Thymus (tissue), 11 donors: Measurements from ENCODE around the gene KRTAP5-8. TPM values are rescaled to one million over a fixed set of nuclear protein-coding genes. Genes with fewer than 3 reads are reported as not detected.
"Not testable (repeated sequence)": the region's sequence is repeated elsewhere in the genome, so short reads cannot be mapped to it uniquely, and the experiment has no call there.

Experiments used
- DNase-seq, 9 donors: peaks; one replicate each; pipeline ENCODE4 v3.0.0-alpha.2; 2013; ENCODE audit warnings: low spot score in 9 of 9, low read depth in 6 of 9, missing footprints in 1 of 9
- H3K27ac ChIP-seq, 2 donors: one replicate each; pipeline ENCODE4 v1.5.1; 2013; ENCODE audit warnings: control low read depth in 1 of 2, low read depth in 1 of 2, low read length in 1 of 2, mild to moderate bottlenecking in 1 of 2, moderate library complexity in 1 of 2
- H3K27me3 ChIP-seq, 2 donors: one replicate each; pipeline ENCODE4 v1.5.1; 2013; ENCODE audit warnings: low read length in 1 of 2; ENCODE audit not compliant: control insufficient read depth in 2 of 2, insufficient read depth in 1 of 2
- H3K36me3 ChIP-seq, 2 donors: one replicate each; pipeline ENCODE4 v1.5.1; 2013; ENCODE audit warnings: low read length in 1 of 2, mild to moderate bottlenecking in 1 of 2, moderate library complexity in 1 of 2; ENCODE audit not compliant: control insufficient read depth in 2 of 2, insufficient read depth in 2 of 2
- H3K4me1 ChIP-seq, 2 donors: one replicate each; pipeline ENCODE4 v1.5.1; 2013; ENCODE audit warnings: low read length in 2 of 2; ENCODE audit not compliant: control insufficient read depth in 2 of 2, insufficient read depth in 2 of 2
- H3K4me3 ChIP-seq, 2 donors: one replicate each; pipeline ENCODE4 v1.5.1; 2013; ENCODE audit warnings: low read length in 2 of 2, control low read depth in 1 of 2, mild to moderate bottlenecking in 1 of 2
- H3K9me3 ChIP-seq, 2 donors: one replicate each; pipeline ENCODE4 v1.5.1; 2013; ENCODE audit warnings: low read length in 1 of 2, mild to moderate bottlenecking in 1 of 2; ENCODE audit not compliant: control insufficient read depth in 2 of 2, insufficient read depth in 1 of 2
- WGBS: extraction: QIAGEN DNeasy Blood & Tissue Kit; methylation state at CpG from one replicate; pipeline ENCODE4 v1.1.7; 2013; 5-methylcytosine and 5-hydroxymethylcytosine counted together
- polyA plus RNA-seq: library from polyadenylated mRNA; stranded (reverse); fragments of 200-250 nt; gene quantifications from one replicate; pipeline ENCODE4 v1.2.3, GENCODE V29; 2013
- total RNA-seq: library from RNA; stranded (reverse); fragments of 120-200 nt; gene quantifications from one replicate; pipeline ENCODE4 v1.2.4, GENCODE V29; 2013
- donor health status: healthy.

Gene KRTAP5-8
- total and polyA plus RNA-seq, 2 donors, result 0.25 TPM; not detected in 1

DNA sequence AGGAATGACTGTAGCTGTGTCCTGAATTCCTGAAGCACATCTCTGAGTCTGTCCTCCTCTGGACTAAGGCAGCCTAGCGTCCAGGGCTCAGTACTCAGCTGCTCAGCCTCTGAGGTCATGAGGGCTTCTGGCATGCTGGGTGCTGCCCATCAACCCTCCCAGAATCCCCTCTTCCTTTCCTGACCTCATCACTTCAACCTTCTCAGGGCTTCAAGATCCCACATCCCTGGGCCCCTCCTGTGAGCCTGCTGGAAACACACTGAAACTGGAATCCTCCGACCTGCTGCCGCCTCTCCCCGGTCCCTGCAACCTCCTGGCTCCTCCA, 803 bp downstream of the KRTAP5-8 start:
- Histone ChIP-seq H3K4me1 (no peaks in the 10 kb centered on the region), H3K4me3 (no peak overlapping the region), H3K27me3 (no peaks in the 10 kb centered on the region), H3K27ac (no peak overlapping the region), H3K9me3 (peaks cover 0 to 6% of the 10 kb centered on the region in 2 donors), H3K36me3 (no peaks in the 10 kb centered on the region)
- 96% methylated on average over 4 of the region's 4 CpGs for WGBS
- DNase-seq, result no peak

DNA sequence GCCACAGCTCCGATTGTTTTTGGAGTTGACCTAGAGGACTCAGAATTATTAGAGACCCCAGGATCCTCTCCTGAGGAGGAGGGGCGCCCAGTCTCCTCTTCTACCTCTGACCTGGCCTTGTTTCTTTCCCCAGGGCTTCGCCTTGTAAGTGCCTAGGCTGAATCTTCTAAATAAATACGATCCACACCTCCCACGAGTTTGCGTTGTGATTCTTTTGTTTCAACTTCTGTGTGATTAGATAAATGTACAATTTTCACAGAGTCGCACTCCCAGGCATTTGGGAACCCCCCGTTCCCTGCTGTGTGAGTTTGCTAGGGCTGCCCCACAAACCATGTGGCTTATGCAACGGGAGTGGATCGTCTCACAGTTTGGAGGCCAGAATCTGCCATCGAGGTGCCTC, 1.2 kb downstream of the KRTAP5-8 start:
- Histone ChIP-seq H3K36me3 (no peaks in the 10 kb centered on the region), H3K27me3 (no peaks in the 10 kb centered on the region), H3K4me1 (no peaks in the 10 kb centered on the region), H3K4me3 (no peak overlapping the region), H3K9me3 (peaks cover 0 to 6% of the 10 kb centered on the region in 2 donors), H3K27ac (no peak overlapping the region)
- WGBS, result 96% methylated on average over 11 of the region's 11 CpGs
- DNase-seq, result no peak

DNA sequence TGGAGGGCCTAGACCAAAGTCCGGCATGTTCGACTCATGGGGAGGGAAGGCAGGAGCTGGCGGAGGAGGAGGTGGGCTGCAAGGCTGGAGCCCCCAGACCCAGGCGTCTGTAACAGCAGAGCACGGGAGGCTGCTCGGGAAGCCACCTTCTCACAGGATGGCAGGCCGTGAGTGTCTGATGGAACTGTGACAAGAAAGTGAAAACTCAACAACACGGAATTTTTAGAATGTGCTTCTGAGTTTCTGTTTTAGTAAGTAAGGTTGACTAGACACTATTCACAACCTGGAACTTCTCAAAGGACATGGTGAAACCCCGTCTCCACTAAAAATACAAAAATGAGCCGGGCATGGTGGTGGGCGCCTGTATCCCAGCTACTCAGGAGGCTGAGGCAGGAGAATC, 2.1 kb downstream of the KRTAP5-8 start:
- not testable (repeated sequence) for H3K27ac ChIP-seq, H3K27me3 ChIP-seq, H3K4me3 ChIP-seq, DNase-seq, H3K36me3 ChIP-seq, H3K9me3 ChIP-seq, H3K4me1 ChIP-seq
- 95% methylated on average over 11 of the region's 11 CpGs for WGBS

DNA sequence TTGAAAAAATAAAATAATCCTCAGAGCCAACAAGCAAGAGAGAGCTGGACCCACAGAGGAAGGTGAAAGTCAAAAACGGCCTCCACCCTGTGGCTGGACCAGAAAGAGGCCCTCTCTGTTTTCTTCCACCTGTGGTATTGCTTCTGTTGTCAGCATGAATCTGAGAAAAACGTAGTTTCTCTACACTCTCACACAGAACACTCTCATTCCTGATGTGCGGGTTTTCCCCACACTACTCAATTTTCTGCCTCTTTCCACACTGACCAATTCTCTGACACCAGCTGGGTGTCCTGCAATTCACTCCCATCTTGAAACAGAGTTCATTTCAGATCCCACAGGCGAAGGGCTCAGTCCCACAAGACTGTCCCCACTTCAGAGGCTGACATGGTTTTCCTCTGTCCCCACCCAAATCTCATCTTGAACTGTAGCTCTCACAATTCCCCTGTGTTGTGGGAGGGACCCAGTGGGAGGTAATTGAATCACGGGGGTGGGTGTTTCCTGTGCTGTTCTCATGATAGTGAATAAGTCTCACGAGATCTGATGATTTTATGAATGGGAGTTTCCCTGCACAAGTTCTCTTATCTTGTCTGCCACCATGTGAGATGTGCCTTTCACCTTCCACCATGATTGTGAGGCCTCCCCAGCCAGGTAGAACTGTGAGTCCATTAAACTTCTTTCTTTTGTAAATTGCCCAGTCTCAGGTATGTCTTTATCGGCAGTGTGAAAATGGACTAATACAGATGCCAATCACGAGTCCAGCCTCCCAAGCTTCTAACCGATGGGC, 2.9 kb downstream of the KRTAP5-8 start:
- not testable (repeated sequence) for H3K4me1 ChIP-seq, H3K4me3 ChIP-seq, H3K36me3 ChIP-seq, H3K27me3 ChIP-seq, H3K9me3 ChIP-seq, H3K27ac ChIP-seq, DNase-seq
- WGBS, result 94% methylated on average over 9 of the region's 9 CpGs

DNA sequence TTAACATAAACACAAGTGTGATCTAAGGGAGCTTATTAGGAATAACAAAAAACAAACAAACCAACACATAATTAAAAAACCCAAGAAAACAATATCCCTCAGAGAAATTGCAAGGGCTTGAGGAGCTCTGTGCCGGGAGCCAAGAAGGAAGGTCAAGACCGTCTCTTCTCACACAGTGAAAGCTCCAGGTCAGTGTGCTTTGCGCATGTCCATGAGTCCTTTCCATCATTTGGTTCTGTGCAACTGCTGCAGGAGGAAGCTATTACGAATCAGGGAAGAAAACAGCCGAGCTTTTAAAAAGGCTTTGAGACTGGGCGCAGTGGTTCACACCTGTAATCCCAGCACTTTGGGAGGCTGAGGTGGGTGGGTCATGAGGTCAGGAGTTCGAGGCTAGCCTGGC, 4.6 kb downstream of the KRTAP5-8 start:
- H3K4me3 ChIP-seq, result no peak overlapping the region
- no peak for DNase-seq
- H3K36me3 ChIP-seq, result no peaks in the 10 kb centered on the region
- H3K9me3 ChIP-seq, result peaks cover 0 to 18% of the 10 kb centered on the region in 2 donors
- 96% methylated on average over 7 of the region's 7 CpGs for WGBS
- no peaks in the 10 kb centered on the region for H3K4me1 ChIP-seq
- H3K27me3 ChIP-seq, result no peaks in the 10 kb centered on the region
- H3K27ac ChIP-seq, result no peak overlapping the region

DNA sequence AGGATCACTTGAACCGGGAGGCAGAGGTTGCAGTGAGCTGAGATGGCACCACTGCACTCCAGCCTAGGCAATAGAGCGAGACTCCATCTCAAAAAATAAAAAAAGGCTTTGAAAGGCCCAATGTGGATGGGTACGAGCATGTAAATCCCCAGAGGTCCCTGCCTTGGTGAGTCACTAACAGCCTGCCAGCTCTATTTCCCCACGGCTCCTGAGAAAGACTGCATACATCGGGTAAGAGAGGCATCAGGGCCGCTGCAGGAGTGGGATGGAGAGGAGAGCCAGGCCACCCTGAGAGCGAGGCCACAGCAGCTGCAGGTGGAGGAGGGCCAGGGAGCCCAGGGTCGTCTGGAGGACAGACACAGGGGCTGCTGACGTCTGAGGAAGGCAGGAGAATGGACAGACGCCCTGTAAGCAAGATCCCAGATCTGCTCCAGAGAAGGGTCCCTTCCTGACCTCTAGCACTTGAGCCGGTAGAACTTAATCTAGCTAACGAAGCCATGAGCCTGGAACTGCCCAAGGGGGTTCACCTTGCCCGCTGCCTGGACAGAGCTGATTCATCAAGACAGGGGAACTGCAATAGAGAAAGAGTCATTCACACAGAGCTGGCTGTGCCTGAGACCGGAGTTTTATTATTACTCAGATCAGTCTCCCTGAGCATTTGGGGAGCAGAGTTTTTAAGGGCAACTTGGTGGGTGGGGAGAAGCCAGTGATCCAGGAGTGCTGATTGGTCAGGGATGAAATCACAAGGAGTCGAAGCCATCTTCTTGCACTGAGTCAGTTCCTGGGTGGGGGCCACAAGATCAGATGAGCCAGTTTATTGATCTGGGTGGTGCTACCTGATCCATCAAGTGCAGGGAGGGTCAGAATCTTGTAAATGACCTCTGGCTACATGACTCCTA, 5.3 kb downstream of the KRTAP5-8 start:
- Histone ChIP-seq H3K4me3 (no peak overlapping the region), H3K4me1 (no peaks in the 10 kb centered on the region), H3K27me3 (no peaks in the 10 kb centered on the region), H3K27ac (no peak overlapping the region), H3K9me3 (peaks cover 0 to 18% of the 10 kb centered on the region in 2 donors), H3K36me3 (no peaks in the 10 kb centered on the region)
- WGBS, result 92% methylated on average over 15 of the region's 15 CpGs
- no peak for DNase-seq

DNA sequence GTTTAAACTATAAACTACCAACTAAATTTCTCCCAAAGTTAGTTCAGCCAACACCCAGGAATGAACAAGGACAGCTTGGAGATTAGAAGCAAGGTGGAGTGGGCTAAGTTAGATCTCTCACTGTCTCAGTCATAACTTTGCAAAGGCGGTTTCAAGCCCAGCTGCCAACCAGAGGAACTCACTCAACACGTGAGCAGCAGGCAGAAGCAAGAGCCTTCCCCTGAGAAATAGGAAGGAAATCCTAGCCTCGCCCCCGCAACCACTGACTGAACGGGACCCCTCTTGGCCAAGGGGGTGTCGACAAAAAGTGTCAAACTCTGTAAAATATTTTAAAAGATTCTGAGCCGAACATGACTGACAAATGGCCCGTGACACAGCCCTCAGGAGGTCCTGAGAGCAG, 6.0 kb downstream of the KRTAP5-8 start:
- Histone ChIP-seq H3K27ac (no peak overlapping the region), H3K4me1 (no peaks in the 10 kb centered on the region), H3K9me3 (peaks cover 0 to 18% of the 10 kb centered on the region in 2 donors), H3K27me3 (no peaks in the 10 kb centered on the region), H3K4me3 (no peak overlapping the region), H3K36me3 (no peaks in the 10 kb centered on the region)
- WGBS, result 13% methylated on average over 8 of the region's 8 CpGs
- peak in 3 of 9 donors; percentile 9 to 34 (median 18) for DNase-seq

DNA sequence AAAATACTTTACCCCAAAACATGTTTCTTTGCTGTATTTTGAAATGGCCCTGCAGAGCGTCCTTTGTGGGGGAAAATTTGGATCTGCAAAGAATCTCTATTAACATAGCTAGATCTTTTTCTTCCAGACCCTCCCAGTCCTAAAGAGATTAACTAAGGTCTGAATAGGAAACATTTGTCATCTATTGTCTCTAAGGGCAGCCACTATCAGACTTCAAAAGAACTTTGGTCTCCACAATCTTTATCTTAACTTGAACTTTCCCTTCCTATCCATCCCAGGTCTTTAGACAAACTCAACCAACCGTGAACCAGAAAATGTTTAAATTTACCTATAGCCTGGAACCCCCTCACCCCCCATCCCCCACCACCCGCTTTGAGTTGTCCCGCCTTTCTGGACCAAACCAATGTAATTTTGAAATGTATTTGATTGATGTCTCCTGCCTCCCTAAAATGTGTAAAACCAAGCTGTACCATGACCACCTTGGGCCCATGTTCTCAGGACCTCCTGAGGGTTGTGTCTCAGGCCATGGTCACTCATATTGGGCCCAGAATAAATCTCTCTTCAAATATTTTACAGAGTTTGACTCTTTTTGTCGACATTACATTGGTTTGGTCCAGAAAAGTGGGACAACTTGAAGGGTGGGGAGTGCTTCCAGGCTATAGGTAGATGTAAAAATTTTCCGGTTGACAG, 6.8 kb downstream of the KRTAP5-8 start:
- WGBS, result 96% methylated on average over 6 of the region's 6 CpGs
- no peaks in the 10 kb centered on the region for H3K36me3 ChIP-seq
- H3K4me1 ChIP-seq, result no peaks in the 10 kb centered on the region
- H3K27me3 ChIP-seq, result no peaks in the 10 kb centered on the region
- H3K9me3 ChIP-seq, result peaks cover 0 to 13% of the 10 kb centered on the region in 2 donors
- no peak overlapping the region for H3K27ac ChIP-seq
- H3K4me3 ChIP-seq, result no peak overlapping the region
- no peak for DNase-seq
